Natural killer cell (primary cell): ENCODE results near the gene MAST4. TPM values are rescaled to one million over a fixed set of nuclear protein-coding genes. Genes with fewer than 3 reads are reported as not detected.

Experiments used
- ATAC-seq, 3 donors: fragments of 150-1000 bp in 2 of 3; fragments of 200-7000 bp in 1 of 3; cut with Tn5 transposase; 1 replicate in 1 of 3; 2 replicates in 2 of 3; pipeline ENCODE4 v1.10.0; 2021; ENCODE audit warnings: mild to moderate bottlenecking in 2 of 3, moderate library complexity in 2 of 3
- DNase-seq, 2 donors: peaks; one replicate each; pipeline versions ENCODE4 v3.0.0 to v3.0.0-alpha.2; 2013 to 2021; ENCODE audit warnings: mixed read lengths in 1 of 2
- H3K27ac ChIP-seq: one replicate; pipeline ENCODE4 v1.5.1; 2013; ENCODE audit warnings: mild to moderate bottlenecking, low read length
- H3K27me3 ChIP-seq: one replicate; pipeline ENCODE4 v1.6.1; 2013; ENCODE audit warnings: low read length; ENCODE audit not compliant: control insufficient read depth, insufficient read depth
- H3K36me3 ChIP-seq: one replicate; pipeline ENCODE4 v1.6.1; 2013; ENCODE audit warnings: low read length; ENCODE audit not compliant: control insufficient read depth, insufficient read depth
- H3K4me1 ChIP-seq: one replicate; pipeline ENCODE4 v1.6.1; 2013; ENCODE audit warnings: low read length; ENCODE audit not compliant: control insufficient read depth, insufficient read depth
- H3K4me3 ChIP-seq: one replicate; pipeline ENCODE4 v1.5.1; 2013; ENCODE audit warnings: low read length
- H3K9me3 ChIP-seq: one replicate; pipeline ENCODE4 v1.6.1; 2013; ENCODE audit warnings: low read length; ENCODE audit not compliant: control insufficient read depth, insufficient read depth
- H3K27ac Mint-ChIP-seq, 2 donors: one replicate each; pipeline ENCODE4 v1.8.0; 2022; ENCODE audit warnings: mild to moderate bottlenecking in 2 of 2, mixed read lengths in 2 of 2, moderate library complexity in 1 of 2
- H3K27me3 Mint-ChIP-seq, 2 donors: one replicate each; pipeline ENCODE4 v1.8.0; 2022; ENCODE audit warnings: low read depth in 2 of 2, mixed read lengths in 2 of 2
- H3K36me3 Mint-ChIP-seq: one replicate; pipeline ENCODE4 v1.8.0; 2022; ENCODE audit warnings: mixed read lengths
- H3K4me1 Mint-ChIP-seq, 2 donors: one replicate each; pipeline ENCODE4 v1.8.0; 2022; ENCODE audit warnings: mixed read lengths in 2 of 2
- H3K4me3 Mint-ChIP-seq: one replicate; pipeline ENCODE4 v1.8.0; 2022; ENCODE audit warnings: mild to moderate bottlenecking, moderate library complexity, mixed read lengths
- H3K9me3 Mint-ChIP-seq, 2 donors: one replicate each; pipeline ENCODE4 v1.8.0; 2022; ENCODE audit warnings: mixed read lengths in 2 of 2
- WGBS: methylation state at CpG from one replicate; pipeline ENCODE4 v1.1.7; 2013; ENCODE audit warnings: missing lambda C conversion rate; ENCODE audit not compliant: insufficient coverage; 5-methylcytosine and 5-hydroxymethylcytosine counted together
- intact Hi-C: fragments of 100-400 bp; cut with micrococcal nuclease; formaldehyde crosslinking; loops from one replicate; pipeline ENCODE4 v1.14.2; 2022
- total RNA-seq, 4 donors: library from RNA; stranded (reverse); fragments of 120-200 nt in 1 of 4; gene quantifications; one replicate each; pipeline versions ENCODE4 v1.2.3 to v1.2.4, GENCODE V29; 2013 to 2022
- TF ChIP-seq, protein P1 (sequence below): fragments of 200-600 bp; IDR thresholded peaks from one replicate; pipeline ENCODE4 v1.8.0; 2022; ENCODE audit warnings: antibody characterized with exemption

Gene MAST4
- total RNA-seq, 3 donors from 2014 or later (not counting 1 experiment from before 2014, with no cell fraction given), result 6.5 to 14.1 (median 12.7) TPM

GRCh38 chr5:67149057-67149950 is 553.1 kb downstream of the MAST4 start:
- WGBS, result 95% methylated on average over 13 of the region's 14 CpGs
- DNase-seq (no peak), ATAC-seq (no peak)
- H3K27me3 Mint-ChIP-seq, result no peaks in the 10 kb centered on the region
- Histone ChIP-seq H3K4me3 (no peak overlapping the region), H3K27ac (no peak overlapping the region), H3K4me1 (no peaks in the 10 kb centered on the region), H3K9me3 (peaks cover 2% of the 10 kb centered on the region), H3K36me3 (peaks cover 4% of the 10 kb centered on the region), H3K27me3 (no peaks in the 10 kb centered on the region)
- H3K9me3 Mint-ChIP-seq, result no peaks in the 10 kb centered on the region
- no peak overlapping the region for H3K4me3 Mint-ChIP-seq
- no peak overlapping the region for H3K27ac Mint-ChIP-seq
- H3K4me1 Mint-ChIP-seq, result no peaks in the 10 kb centered on the region
- TF ChIP-seq, protein P1, sequence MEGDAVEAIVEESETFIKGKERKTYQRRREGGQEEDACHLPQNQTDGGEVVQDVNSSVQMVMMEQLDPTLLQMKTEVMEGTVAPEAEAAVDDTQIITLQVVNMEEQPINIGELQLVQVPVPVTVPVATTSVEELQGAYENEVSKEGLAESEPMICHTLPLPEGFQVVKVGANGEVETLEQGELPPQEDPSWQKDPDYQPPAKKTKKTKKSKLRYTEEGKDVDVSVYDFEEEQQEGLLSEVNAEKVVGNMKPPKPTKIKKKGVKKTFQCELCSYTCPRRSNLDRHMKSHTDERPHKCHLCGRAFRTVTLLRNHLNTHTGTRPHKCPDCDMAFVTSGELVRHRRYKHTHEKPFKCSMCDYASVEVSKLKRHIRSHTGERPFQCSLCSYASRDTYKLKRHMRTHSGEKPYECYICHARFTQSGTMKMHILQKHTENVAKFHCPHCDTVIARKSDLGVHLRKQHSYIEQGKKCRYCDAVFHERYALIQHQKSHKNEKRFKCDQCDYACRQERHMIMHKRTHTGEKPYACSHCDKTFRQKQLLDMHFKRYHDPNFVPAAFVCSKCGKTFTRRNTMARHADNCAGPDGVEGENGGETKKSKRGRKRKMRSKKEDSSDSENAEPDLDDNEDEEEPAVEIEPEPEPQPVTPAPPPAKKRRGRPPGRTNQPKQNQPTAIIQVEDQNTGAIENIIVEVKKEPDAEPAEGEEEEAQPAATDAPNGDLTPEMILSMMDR, result no peak
- H3K36me3 Mint-ChIP-seq, result peaks cover 18% of the 10 kb centered on the region
- intact Hi-C loops, result no loop called here

DNA sequence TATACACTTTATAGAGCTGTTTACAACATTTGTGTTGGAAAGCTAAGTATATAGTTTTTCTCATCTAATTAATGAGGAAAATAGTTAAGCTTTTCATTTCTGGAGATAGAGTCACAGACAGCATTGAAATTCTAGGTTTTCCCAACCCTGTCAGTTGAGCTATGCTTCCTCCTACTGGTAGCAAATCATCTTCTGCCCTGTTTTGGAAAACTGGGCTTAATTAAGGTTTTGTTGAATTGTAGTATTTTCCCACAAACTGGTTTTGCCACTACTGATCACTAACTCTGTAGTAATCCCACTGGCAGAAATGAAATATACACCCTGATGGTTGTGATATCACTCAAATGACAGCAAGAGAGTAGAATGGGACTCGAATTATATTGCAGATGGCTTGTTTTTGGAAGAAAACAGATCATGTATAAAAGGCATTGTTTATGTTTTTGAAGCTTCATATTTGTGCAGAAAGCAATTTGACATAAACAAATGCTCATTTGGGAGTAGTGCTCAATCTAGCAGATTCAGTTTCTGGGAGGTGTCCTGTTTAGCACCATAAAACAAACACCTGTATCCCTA is 553.8 kb downstream of the MAST4 start:
- Mint-ChIP-seq H3K27me3 (no peaks in the 10 kb centered on the region), H3K9me3 (no peaks in the 10 kb centered on the region), H3K36me3 (peaks cover 13% of the 10 kb centered on the region), H3K4me1 (no peaks in the 10 kb centered on the region), H3K4me3 (no peak overlapping the region), H3K27ac (no peak overlapping the region)
- ATAC-seq, result no peak
- Histone ChIP-seq H3K4me1 (no peaks in the 10 kb centered on the region), H3K27ac (no peak overlapping the region), H3K36me3 (peaks cover 3% of the 10 kb centered on the region), H3K27me3 (no peaks in the 10 kb centered on the region), H3K4me3 (no peak overlapping the region), H3K9me3 (peaks cover 2% of the 10 kb centered on the region)
- no peak for DNase-seq
- TF ChIP-seq, protein P1, result no peak
- WGBS, result 80% methylated on average over 1 of the region's 1 CpG
- intact Hi-C loops, result loop anchor here (10.0 kb wide), 1 partner anchor 1855 kb away; no protein-coding TSS in a partner anchor

GRCh38 chr5:67152400-67152799 is 556.2 kb downstream of the MAST4 start:
- DNase-seq (no peak), ATAC-seq (no peak)
- H3K36me3 ChIP-seq, result no peaks in the 10 kb centered on the region
- intact Hi-C loops, result loop anchor here (10.0 kb wide), 1 partner anchor 1852 kb away; no protein-coding TSS in a partner anchor
- no peaks in the 10 kb centered on the region for H3K27me3 ChIP-seq
- Mint-ChIP-seq H3K4me3 (no peak overlapping the region), H3K36me3 (peaks cover 13% of the 10 kb centered on the region), H3K27me3 (no peaks in the 10 kb centered on the region), H3K27ac (no peak overlapping the region), H3K9me3 (no peaks in the 10 kb centered on the region), H3K4me1 (peaks cover 5 to 10% of the 10 kb centered on the region in 2 donors)
- WGBS, result 97% methylated on average over 6 of the region's 6 CpGs
- no peak overlapping the region for H3K4me3 ChIP-seq
- no peak overlapping the region for H3K27ac ChIP-seq
- TF ChIP-seq, protein P1, result no peak
- no peaks in the 10 kb centered on the region for H3K4me1 ChIP-seq
- H3K9me3 ChIP-seq, result peaks cover 2% of the 10 kb centered on the region
